Karpas-422 (cell line): ENCODE measurements around the gene CBX1. TPM values are rescaled to one million over a fixed set of nuclear protein-coding genes. Genes with fewer than 3 reads are reported as not detected.

Experiments used
- DNase-seq: peaks from one replicate; pipeline ENCODE4 v3.0.0-alpha.2; 2015
- H2AFZ ChIP-seq: fragments of 200-600 bp; sonication (generic); 2 replicates; pipeline ENCODE4 v1.6.1; 2014; ENCODE audit warnings: antibody characterized with exemption, low read length, mixed read lengths
- H3K27ac ChIP-seq: fragments of 200-600 bp; sonication (generic); 2 replicates; pipeline ENCODE4 v1.5.1; 2014; ENCODE audit warnings: mild to moderate bottlenecking, low read length, moderate library complexity
- H3K27me3 ChIP-seq: fragments of 200-600 bp; sonication (generic); 2 replicates; pipeline ENCODE4 v1.6.1; 2014; ENCODE audit warnings: low read length, mixed read lengths
- H3K36me3 ChIP-seq: fragments of 200-600 bp; sonication (generic); 2 replicates; pipeline ENCODE4 v1.6.1; 2014; ENCODE audit warnings: low read length, mixed read lengths; ENCODE audit not compliant: insufficient read depth
- H3K4me1 ChIP-seq: fragments of 200-600 bp; sonication (generic); 2 replicates; pipeline ENCODE4 v1.6.1; 2014; ENCODE audit warnings: mild to moderate bottlenecking, low read length, mixed read lengths
- H3K4me2 ChIP-seq: fragments of 200-600 bp; sonication (generic); 2 replicates; pipeline ENCODE4 v1.6.1; 2014; ENCODE audit warnings: low read length, low read depth, mild to moderate bottlenecking; ENCODE audit not compliant: poor library complexity, severe bottlenecking
- H3K4me3 ChIP-seq: fragments of 200-600 bp; sonication (generic); 2 replicates; pipeline ENCODE4 v1.5.1; 2014; ENCODE audit warnings: mild to moderate bottlenecking, antibody characterized with exemption, low read length, mixed read lengths
- H3K79me2 ChIP-seq: fragments of 200-600 bp; sonication (generic); 2 replicates; pipeline ENCODE4 v1.6.1; 2014; ENCODE audit warnings: mild to moderate bottlenecking, low read length, mixed read lengths
- H3K9ac ChIP-seq: fragments of 200-600 bp; sonication (generic); 2 replicates; pipeline ENCODE4 v1.6.0; 2014; ENCODE audit warnings: low read length
- H3K9me2 ChIP-seq: fragments of 200-600 bp; sonication (generic), shearing (Covaris generic); replicated peaks from 2 replicates; pipeline ENCODE4 v1.6.0; 2014; ENCODE audit warnings: mild to moderate bottlenecking, low read length, moderate library complexity; ENCODE audit not compliant: insufficient read depth
- H3K9me3 ChIP-seq: fragments of 300-700, 200-600 bp; sonication (generic); 2 replicates; pipeline ENCODE4 v1.6.1; 2014; ENCODE audit warnings: low read length, mixed read lengths
- H4K20me1 ChIP-seq: fragments of 200-600 bp; sonication (generic); 2 replicates; pipeline ENCODE4 v1.6.1; 2014; ENCODE audit warnings: mild to moderate bottlenecking, antibody characterized with exemption, low read length, low read depth; ENCODE audit not compliant: insufficient read depth
- total RNA-seq: library from RNA; depleted of rRNA; stranded (reverse); fragments of >200 nt; shearing (Covaris generic); gene quantifications from 2 replicates; pipeline ENCODE4 v1.2.3, GENCODE V29; 2014; ENCODE audit warnings: low replicate concordance

CBX1 gene
- total RNA-seq, 1 experiment from 2014 or later, result 32.5 TPM

GRCh38 chr17:48048384-48049126, 52.7 kb downstream of the CBX1 start:
- Histone ChIP-seq H3K27ac (peak overlapping the region; percentile 88), H3K36me3 (peaks cover 10% of the 10 kb centered on the region), H3K79me2 (peaks cover 56% of the 10 kb centered on the region), H4K20me1 (peaks cover 21% of the 10 kb centered on the region), H3K27me3 (no peaks in the 10 kb centered on the region), H3K9me2 (no peaks in the 10 kb centered on the region), H3K9me3 (no peaks in the 10 kb centered on the region), H2AFZ (no peak overlapping the region), H3K4me2 (peak overlapping the region; percentile 95), H3K9ac (peak overlapping the region; percentile 99), H3K4me1 (peaks cover 72% of the 10 kb centered on the region), H3K4me3 (peak overlapping the region; percentile 90)
- peak; percentile 81 for DNase-seq

GRCh38 chr17:48047741-48048383, 53.4 kb downstream of the CBX1 start, which contains the start of gene NFE2L1:
NFE2L1 (plus strand) TSS chr17:48048359; CDS start chr17:48051119, 2,760 bp downstream.
- peaks cover 72% of the 10 kb centered on the region for H3K4me1 ChIP-seq
- H3K79me2 ChIP-seq, result peaks cover 50% of the 10 kb centered on the region
- H3K4me3 ChIP-seq, result peak within 1 kb of the TSS; percentile 90

DNA sequence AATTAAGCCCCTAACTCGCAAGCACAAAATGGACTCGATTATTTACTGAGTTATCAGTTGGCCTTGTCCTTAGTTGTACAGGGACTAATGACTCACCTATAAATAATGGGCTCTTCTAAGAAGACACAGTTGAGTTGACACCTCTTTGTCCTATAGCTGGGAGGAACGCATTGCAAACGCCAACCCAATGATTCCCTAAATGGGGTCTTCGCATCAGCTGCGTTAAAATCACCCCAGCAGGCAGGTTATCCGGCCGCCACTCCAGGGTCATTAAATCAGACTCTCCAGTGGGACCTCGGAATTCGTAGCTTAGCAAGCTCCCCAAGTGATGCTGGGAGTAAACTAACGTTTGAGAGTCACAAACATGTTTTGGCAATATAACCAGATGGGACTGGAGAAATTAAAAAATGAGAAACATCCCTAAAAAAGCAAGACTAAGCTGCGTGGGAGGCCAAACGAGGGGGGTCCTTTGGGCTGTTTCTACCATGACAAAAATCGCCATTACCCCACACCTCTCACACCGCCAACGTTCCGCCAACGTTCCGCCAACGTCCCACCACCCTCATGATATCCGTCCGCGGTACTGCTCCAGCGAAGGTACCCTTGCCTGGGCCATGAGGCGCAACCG, 54.1 kb downstream of the CBX1 start:
- peak; percentile 51 for DNase-seq
- Histone ChIP-seq H3K36me3 (peaks cover 10% of the 10 kb centered on the region), H3K4me1 (peaks cover 68% of the 10 kb centered on the region), H3K4me3 (peak overlapping the region; percentile 76), H3K4me2 (peak overlapping the region; percentile 95), H3K9ac (peak overlapping the region; percentile 78), H3K27ac (peak overlapping the region; percentile 56), H3K9me3 (no peaks in the 10 kb centered on the region), H3K79me2 (peaks cover 43% of the 10 kb centered on the region), H3K27me3 (no peaks in the 10 kb centered on the region), H3K9me2 (no peaks in the 10 kb centered on the region), H4K20me1 (peaks cover 10% of the 10 kb centered on the region; the same call in 1 of the 2 replicates), H2AFZ (peak overlapping the region; percentile 56)

More at GRCh38 chr17:48047741-48048383, 53.4 kb downstream of the CBX1 start, which contains the start of gene NFE2L1:
- H4K20me1 ChIP-seq, result peaks cover 14% of the 10 kb centered on the region
- H3K9me2 ChIP-seq, result no peaks in the 10 kb centered on the region
- H3K9ac ChIP-seq, result peak within 1 kb of the TSS; percentile 99
- H3K4me2 ChIP-seq, result peak within 1 kb of the TSS; percentile 95
- DNase-seq, result peak; percentile 99
- peak within 1 kb of the TSS; percentile 88 for H3K27ac ChIP-seq
- H3K27me3 ChIP-seq, result no peaks in the 10 kb centered on the region
- H3K9me3 ChIP-seq, result no peaks in the 10 kb centered on the region
- peaks cover 10% of the 10 kb centered on the region for H3K36me3 ChIP-seq
- peak within 1 kb of the TSS; percentile 56 for H2AFZ ChIP-seq

GRCh38 chr17:48046296-48046695, 55.0 kb downstream of the CBX1 start:
- Histone ChIP-seq H3K27me3 (no peaks in the 10 kb centered on the region), H3K9ac (peak overlapping the region; percentile 78; the same call in 1 of the 2 replicates), H3K4me2 (peak overlapping the region; percentile 95), H4K20me1 (peaks cover 3% of the 10 kb centered on the region; the same call in 1 of the 2 replicates), H2AFZ (no peak overlapping the region), H3K4me3 (peak overlapping the region; percentile 76), H3K9me3 (no peaks in the 10 kb centered on the region), H3K4me1 (peaks cover 58% of the 10 kb centered on the region), H3K79me2 (peaks cover 34% of the 10 kb centered on the region), H3K27ac (no peak overlapping the region), H3K36me3 (peaks cover 9% of the 10 kb centered on the region), H3K9me2 (no peaks in the 10 kb centered on the region)
- DNase-seq, result no peak

DNA sequence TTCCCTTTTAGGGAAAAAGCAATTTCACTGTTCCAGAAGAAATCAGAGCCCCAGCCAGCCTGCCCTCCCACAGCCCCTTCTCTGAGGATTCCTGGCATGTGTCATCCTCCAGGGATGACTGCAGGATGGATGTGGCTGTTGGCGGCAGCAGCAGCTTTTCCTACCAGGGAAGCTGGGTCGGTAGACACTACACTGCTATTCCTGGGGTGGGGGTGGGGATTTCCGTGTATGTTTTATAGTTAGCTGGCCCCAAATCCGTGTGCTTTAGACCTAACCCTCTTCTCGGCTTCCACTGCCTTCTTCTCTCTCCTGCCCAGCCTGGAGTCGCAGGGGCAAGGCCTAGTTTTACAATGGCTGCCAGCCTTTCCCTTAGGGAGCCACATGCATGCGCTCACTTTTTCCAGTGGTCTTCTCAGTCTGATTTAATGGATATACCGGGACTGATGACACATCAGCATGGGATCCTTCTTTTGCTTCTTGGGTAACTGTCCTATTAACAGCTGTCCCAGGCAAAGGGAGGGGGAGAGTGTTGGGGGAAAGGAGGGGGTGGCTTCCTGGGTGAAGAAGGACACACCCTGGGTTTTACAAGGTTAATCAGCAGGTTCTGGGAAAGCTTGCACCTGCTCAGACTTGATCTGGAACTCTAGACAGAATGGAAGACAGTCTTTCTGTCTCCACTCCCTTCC, 55.8 kb downstream of the CBX1 start:
- Histone ChIP-seq H3K36me3 (peaks cover under 1% of the 10 kb centered on the region), H2AFZ (no peak overlapping the region), H3K4me3 (no peak overlapping the region), H3K27ac (no peak overlapping the region), H3K79me2 (peaks cover 25% of the 10 kb centered on the region), H3K4me2 (no peak overlapping the region), H4K20me1 (peaks cover under 1% of the 10 kb centered on the region; the same call in 1 of the 2 replicates), H3K9ac (no peak overlapping the region), H3K27me3 (no peaks in the 10 kb centered on the region), H3K9me3 (no peaks in the 10 kb centered on the region), H3K4me1 (peaks cover 50% of the 10 kb centered on the region), H3K9me2 (no peaks in the 10 kb centered on the region)
- DNase-seq, result no peak

DNA sequence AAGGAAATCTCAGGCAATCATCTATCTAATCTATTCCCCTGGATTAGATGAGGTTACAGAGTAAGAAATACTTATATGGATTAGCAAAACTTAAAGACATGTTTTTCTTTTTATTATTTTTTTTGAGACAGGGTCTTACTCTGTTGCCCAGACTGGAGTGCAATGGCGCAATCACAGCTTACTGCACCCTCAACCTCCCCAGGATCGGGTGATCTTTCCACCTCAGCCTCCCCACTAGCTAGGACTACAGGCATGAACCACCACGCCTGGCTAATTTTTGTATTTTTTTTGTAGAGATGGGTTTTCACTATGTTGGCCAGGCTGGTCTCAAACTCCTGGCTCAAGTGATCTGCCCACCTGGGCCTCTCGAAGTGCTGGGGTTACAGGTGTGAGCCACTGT, 56.4 kb downstream of the CBX1 start:
- no peak for DNase-seq
- Histone ChIP-seq H3K9me3 (no peaks in the 10 kb centered on the region), H3K9ac (no peak overlapping the region), H4K20me1 (no peaks in the 10 kb centered on the region), H3K27ac (no peak overlapping the region), H2AFZ (no peak overlapping the region), H3K27me3 (no peaks in the 10 kb centered on the region), H3K4me1 (peaks cover 44% of the 10 kb centered on the region), H3K36me3 (no peaks in the 10 kb centered on the region), H3K4me3 (no peak overlapping the region), H3K9me2 (no peaks in the 10 kb centered on the region), H3K79me2 (peaks cover 19% of the 10 kb centered on the region), H3K4me2 (no peak overlapping the region)

GRCh38 chr17:48043176-48043575, 58.1 kb downstream of the CBX1 start:
- Histone ChIP-seq H3K79me2 (peaks cover 6% of the 10 kb centered on the region; the same call in 1 of the 2 replicates), H4K20me1 (no peaks in the 10 kb centered on the region), H3K9me2 (no peaks in the 10 kb centered on the region), H3K9ac (peak overlapping the region; percentile 30), H3K4me3 (no peak overlapping the region), H3K27me3 (no peaks in the 10 kb centered on the region), H3K27ac (no peak overlapping the region), H3K4me1 (peaks cover 37% of the 10 kb centered on the region), H3K36me3 (no peaks in the 10 kb centered on the region), H3K4me2 (peak overlapping the region; percentile 29), H2AFZ (peak overlapping the region; percentile 27; the same call in 1 of the 2 replicates), H3K9me3 (no peaks in the 10 kb centered on the region)
- DNase-seq, result peak; percentile 66
